UCSD-AML1 (cell line): ENCODE data around the gene DPPA2.
"Not testable (repeated sequence)": the region's sequence is repeated elsewhere in the genome, so short reads cannot be mapped to it uniquely, and the experiment has no call there.

Experiments
- DNase-seq: peaks from one replicate; lab custom pipeline; 2025; ENCODE audit not compliant: unreplicated experiment; lab: John Stamatoyannopoulos, UW

The DPPA2 gene, protein sequence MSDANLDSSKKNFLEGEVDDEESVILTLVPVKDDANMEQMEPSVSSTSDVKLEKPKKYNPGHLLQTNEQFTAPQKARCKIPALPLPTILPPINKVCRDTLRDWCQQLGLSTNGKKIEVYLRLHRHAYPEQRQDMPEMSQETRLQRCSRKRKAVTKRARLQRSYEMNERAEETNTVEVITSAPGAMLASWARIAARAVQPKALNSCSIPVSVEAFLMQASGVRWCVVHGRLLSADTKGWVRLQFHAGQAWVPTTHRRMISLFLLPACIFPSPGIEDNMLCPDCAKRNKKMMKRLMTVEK

DNA sequence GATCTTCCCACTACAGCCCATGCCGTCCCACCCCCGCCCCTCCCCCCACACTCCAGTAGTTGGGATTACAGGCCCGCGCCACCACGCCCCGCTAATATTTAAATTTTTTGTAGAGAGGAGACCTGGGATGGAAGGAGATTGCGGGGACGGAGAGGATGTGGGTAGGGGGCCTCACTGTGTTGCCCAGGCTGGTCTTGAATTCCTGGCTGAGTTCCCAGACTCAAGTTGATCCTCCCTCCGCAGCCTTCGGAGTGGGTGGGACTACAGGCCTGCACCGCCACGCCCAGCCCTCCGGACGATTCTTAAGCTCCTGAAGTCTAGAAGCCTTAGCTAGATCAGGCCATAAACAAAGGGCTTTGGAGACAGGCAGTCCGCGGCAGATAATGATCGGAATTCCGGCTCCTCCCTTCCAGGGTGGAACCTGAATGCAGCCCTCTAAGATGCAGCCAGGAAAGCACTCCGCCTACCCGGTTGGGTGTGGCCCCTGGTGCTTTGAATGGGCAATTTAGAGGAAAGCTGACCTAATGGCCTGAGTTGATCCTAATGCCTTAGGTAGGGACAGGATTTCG, at the start of gene DPPA2:
TSS of gene DPPA2 (minus strand) at position 356 of the 569 bp plus-strand sequence. CDS start 1,975 bp downstream, outside the sequence.
- no peak for DNase-seq

GRCh38 chr3:109364088-109364487, 47.8 kb upstream of the DPPA2 start:
- DNase-seq = no peak

- no peak for DNase-seq
Observed at GRCh38 chr3:109363634-109364033, 47.3 kb upstream of the DPPA2 start.

DNA sequence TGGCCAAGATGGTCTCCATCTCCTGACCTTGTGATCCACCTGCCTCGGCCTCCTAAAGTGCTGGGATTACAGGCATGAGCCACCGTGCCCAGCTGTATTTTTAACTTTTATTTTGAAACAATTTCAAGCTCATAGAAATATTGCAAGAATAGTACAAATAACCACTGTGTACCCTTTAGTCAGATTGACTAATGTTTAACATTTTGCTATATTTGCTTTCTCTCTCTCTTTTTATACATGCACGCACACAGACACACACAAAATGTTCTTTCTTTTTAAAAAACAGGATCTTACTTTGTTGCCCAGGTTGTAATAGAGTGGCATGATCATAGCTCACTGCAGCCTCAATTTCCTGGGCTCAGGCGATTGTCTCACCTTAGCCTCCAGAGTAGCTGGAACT, 46.5 kb upstream of the DPPA2 start:
- no peak for DNase-seq

GRCh38 chr3:109358809-109359208, 42.5 kb upstream of the DPPA2 start:
- DNase-seq = not testable (repeated sequence)

GRCh38 chr3:109356442-109357155, 40.3 kb upstream of the DPPA2 start:
- no peak for DNase-seq

DNA sequence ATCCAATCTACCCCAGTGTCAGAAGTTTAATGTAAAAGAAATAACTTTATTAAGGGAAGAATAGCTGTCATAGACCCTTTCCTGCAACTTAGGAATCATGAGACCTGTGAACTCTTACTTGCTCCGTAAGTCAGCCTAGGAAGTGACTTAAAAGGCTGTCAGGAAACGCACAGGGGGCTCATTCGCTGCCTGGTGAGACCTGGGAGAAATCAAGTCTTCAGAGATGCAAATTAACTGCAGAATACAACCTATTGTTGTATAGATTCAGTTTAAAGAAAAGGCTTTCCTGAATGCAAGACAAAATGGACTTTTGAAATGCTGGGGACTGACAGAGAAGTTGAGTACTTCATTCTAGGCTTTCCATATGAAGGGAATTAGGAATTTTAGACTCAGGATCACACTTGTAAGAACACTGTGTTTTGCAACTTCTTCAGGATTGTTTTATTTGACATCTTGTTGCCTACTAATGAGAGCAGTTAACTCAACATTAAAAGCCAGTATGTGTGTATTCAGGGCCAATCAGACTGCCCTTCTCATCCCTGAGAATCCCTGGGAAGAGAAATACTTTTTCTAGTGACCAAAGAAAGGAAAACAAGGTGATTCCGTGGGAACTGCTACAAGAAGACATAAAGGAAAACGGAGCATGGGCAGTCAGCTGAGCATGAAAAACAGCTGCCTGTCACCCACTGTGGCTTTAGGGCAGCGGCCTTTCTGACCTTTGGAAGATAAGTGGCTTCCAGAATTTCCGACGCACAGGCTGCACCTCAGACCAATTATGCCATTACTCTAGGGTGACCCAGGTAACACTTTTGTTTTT, 39.5 kb upstream of the DPPA2 start:
- no peak for DNase-seq

DNA sequence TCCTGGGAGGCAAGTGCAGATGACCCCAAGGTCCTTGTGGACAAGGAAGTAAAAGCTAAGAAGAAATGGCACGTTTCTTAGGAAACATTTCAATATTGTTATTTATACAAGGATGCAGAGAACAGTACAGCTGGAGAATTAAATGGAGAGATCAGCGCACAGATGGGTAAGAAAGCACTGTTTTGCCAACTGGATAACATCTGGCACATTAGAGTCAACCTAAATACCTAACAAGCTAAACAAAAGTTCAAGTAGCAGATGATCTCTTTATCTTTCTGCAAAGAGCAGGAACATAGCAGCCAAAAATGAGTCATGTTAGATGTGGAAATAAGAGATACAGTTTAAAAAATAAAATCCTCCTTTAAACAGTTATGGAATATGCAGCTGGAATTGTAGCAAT, 36.7 kb upstream of the DPPA2 start:
- DNase-seq = no peak

GRCh38 chr3:109351231-109351630, 34.9 kb upstream of the DPPA2 start:
- no peak for DNase-seq

- DNase-seq = no peak
Observed at GRCh38 chr3:109346770-109347295, 30.5 kb upstream of the DPPA2 start.

GRCh38 chr3:109346099-109346498, 29.8 kb upstream of the DPPA2 start:
- DNase-seq = no peak

GRCh38 chr3:109339714-109340648, 23.7 kb upstream of the DPPA2 start:
- no peak for DNase-seq

DNA sequence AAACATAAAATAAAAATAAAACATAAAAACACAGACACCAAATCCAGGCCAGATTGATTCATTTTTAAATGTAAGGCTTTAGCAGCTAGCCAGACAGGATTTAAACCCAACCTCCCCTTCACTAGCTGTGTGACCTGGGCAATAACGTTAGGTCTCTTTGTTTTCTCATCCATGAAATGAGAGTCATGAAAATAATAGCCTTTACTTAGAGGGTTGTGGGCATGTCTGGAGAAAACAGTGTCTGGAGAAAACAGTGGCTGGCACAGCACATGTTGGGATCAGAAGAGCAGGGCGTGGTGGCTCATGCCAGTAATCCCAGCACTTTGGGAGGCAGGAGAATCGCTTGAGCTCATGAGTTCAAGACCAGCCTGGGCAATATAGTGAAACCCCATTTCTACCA, 22.9 kb upstream of the DPPA2 start:
- DNase-seq = no peak

DNA sequence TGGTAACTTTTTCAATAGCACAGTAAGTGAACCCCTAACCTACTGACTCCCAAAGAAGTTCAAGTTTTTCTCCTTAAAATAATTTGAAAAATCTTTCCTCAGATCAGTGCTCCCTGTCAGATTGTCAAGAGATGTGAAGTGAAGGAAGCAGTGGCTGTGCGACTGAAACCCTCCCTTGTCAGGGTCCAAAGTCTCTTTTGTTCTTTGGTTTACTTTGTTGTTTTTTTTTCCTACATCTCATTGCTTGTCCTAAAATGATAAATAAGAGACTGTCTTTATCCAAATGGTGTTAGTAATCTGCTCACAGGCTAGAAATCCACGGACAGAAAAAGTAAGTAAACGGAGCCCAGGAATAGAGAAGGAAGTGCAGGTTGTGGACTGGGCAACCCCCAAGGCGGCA, 22.0 kb upstream of the DPPA2 start:
- DNase-seq = no peak

GRCh38 chr3:109337393-109337792, 21.1 kb upstream of the DPPA2 start, which contains the start of gene DPPA4:
Gene DPPA4 (minus strand): TSS chr3:109337546. CDS start chr3:109337517, 29 bp downstream.
- DNase-seq = no peak

DNA sequence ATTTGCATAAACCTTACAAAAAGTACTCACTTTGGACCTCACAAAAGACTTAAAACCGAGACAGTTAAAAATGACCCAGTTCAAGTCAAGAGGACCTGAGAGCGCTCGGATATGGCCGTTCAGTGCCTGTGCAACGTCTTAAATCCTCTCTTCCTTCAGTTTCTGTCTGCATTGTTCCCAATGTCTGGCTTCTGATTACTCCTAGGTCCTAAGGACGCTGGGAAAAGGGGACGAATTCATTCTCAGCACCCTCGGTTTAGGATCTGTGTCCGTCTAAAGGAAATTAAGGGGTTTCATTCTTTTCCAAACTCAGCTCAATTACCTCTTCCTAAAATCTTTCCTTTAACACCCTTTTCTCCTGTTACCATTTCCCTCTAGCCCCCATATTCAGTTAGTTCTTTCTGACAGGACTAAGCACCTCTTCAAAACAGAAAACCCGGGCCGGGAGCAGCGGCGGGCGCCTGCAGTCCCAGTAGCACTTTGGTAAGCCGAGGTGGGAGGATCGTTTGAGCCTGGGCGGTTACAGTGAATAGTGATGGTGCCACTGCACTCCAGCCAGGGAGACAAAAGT, 20.1 kb upstream of the DPPA2 start:
- DNase-seq = no peak

DNA sequence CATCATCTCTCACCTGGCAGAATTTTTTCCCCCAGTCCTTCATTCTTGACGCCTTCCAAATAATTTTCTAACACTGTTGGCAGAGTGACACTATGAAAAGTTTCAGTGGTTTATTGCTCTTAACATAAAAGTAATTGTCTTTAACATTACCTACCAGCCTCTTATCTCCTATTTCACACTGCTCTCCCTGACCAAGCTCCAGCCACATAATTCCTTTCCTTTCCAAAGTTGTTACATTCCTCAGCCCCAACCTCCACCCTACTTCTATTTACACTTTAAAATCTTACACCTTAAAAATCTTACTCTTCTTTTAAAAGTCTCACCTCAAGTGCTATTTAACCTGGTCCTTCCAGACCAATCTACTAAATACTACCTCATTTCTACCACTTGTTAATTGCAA, 18.3 kb upstream of the DPPA2 start:
- no peak for DNase-seq

GRCh38 chr3:109331692-109332091, 15.4 kb upstream of the DPPA2 start:
- DNase-seq = no peak

- DNase-seq = no peak
Observed at GRCh38 chr3:109330405-109330804, 14.1 kb upstream of the DPPA2 start.

DNA sequence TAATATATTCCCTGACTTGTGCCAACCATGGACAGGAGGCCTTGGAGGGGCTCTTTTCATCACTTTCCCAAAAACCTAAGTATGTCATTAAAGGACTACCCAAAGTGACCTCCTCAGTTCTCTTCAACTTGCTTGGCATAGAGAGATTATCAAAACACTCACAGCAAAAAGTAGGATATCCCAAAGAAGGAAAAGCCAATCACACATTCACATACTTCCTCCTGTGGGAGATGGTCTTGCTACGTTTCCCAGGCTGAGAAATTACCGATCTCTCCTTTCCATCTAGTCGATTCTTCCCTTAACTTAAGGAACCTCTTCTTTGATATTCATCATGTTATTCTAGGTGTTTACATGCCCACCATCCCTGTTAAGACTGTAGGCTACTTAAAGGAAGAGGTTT, 11.9 kb upstream of the DPPA2 start:
- no peak for DNase-seq
